Measurements from ENCODE around the gene TFIP11.
A peak's percentile ranks its signal among the peaks of the same experiment; 100 is the strongest.

TFIP11 gene

DNA sequence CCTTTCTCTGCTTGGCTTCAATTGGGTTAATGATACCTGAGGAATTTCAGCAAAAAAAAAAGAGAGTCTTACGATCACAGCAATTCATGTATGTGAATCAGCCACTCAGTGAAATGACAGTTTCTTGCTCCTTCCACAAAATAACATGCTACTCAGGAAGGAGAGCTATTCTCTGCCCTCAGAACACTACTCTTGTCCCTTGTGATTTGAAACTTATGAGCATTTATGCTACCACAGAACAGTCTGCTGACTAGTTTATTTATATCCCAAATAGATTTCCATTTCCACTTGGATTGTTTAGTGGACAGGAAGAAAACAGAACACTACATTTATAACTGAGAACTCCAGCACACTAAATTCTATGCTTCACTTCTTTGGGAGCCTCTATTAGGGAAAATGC, 8.5 kb downstream of the TFIP11 start:
- no peak for DNase-seq (ENCODE audit: low read depth in 3 of 3)

DNA sequence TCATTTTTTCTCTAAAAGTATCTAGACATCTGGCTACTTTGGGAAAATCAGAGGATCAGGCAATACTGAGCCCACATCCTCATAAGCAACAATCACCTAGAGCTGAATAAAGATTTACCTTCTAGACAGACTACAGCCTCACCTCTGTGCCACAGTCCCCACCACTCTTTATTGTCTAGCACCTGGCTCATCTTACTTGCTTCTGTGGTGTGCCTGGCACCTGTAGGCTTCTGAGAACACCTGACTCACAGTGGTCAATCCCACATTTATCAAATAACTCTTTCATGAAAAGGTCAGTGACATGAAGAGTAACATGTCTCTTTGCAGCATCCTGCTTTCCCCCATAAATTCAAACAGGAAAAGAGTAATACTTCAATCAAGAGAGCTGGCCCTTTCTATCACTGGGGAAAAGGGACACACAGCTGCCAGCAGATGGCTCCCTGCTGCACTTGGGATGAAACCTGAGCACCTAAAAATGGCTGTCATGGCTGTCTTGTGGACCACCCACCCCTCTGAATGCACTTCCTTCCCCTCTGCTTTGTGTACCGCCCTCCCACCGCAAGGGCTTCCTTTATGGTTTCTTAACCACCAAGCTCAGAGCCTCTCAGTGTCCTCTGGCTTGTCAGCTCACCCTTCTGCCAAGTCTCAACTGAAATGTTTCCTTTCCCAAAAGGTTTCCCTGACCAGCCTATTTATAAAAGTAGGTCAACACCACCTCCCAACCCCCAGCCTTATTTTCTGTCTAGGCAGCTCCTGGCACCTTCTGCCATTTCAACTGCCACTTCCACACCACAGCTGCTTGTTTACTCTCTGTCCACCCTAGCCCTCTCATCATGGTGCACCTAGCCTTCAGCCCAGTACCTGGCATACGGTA, 9.3 kb downstream of the TFIP11 start:
- DNase-seq (ENCODE audit: low read depth in 3 of 3) = peak in 1 of 3 donors; percentile 15

DNA sequence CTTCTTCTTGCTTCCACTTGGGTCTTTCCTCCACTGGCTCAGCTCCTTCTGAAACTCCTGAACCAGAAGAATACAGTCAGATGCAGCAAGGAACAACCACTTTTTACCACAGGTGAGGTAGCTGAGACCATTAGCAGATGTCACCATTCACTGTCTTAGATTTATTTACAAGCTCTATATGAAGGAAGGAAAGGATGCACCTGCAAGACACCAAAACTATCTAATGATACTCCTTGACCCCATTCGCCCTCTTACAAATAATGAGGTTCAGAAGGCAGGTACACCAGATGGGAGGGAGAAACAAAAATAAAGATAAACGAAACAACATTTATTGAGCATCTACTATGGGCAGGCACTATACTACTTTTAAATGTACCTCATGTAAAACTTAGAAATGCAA, 10.3 kb downstream of the TFIP11 start:
- DNase-seq (ENCODE audit: low read depth in 3 of 3) = no peak

DNA sequence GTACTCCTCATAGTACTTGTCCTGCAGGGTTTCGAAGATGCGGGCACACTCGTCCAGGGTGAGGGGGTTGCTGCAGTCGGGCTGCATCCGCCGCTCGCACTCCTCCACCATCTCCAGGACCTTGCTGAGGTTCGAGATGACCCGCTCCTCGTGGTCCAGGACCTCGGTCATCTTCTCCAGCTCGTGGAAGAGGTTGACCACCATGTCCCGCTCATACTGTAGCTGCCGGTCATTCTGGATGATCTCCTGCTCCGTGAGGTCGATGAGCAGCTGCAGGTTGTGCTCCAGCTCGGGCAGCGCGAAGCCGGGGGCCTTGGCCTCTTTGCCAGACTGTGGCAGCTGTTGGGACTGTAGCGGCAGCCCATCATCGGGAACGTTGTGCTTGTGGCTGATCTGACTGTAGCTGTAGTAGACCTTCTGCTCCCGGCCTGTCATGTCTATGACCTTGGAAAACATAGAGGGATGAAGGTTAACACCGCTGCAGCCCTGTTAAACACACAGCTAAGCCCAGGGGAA, 13.0 kb downstream of the TFIP11 start:
- DNase-seq (ENCODE audit: low read depth in 3 of 3) = no peak

DNA sequence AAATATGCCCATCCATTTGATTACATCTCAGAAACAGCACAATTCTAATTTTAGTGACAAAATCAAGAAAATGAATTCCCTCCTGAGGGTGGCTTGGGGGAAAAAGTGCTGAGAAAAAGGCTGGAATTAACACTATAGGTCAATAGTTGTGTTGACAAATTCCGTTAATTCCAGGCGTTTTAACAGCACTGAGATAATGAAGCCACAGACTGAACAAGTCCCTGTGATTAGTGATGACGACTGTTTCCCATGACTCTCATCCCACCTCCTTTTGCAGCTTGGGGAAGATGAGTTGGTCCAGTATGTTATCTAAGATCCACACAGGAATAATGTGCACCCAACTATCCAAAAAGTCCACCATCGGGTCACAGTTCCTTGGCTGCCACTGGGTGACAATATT, 15.8 kb downstream of the TFIP11 start:
- DNase-seq (ENCODE audit: low read depth in 3 of 3) = no peak

DNA sequence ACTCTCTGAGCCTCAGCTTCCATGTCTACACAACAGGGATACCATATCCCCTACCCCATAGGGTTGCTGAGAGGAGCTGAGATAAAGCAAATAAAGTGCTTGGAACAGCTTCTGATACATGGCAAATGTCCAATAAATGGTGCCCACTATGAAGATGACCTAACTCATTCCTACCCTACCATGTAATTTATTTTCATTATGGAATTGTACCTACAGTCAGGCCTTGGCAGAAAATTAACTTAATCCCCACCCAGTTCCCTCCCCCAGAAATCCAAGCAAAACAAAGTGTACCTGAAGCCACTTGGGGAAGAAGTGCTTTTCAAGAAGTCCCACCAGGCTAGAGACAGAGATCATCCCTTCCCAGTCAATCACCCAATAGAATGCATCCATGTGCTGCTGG, 17.8 kb downstream of the TFIP11 start:
- DNase-seq (ENCODE audit: low read depth in 3 of 3) = no peak

DNA sequence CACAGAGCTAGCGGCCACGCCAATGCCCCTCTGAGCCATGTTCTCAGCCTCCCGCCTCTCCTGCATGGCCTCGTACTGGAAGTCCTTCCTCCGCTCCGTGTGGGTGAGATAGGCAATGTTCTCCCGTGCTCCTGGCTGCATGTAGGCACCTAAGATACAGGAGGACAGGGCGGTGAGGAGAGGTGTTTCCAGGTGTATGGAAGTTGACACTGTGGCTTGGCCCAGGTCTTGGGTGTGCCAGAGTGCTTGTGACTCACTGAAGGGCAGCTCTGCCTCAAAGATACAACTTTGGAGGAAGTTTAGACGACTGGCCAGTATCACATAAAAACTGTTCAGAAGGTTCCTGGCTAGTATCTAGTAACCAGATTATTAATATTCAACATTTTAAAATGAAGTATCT, 20.1 kb downstream of the TFIP11 start:
- DNase-seq (ENCODE audit: low read depth in 3 of 3) = no peak

DNA sequence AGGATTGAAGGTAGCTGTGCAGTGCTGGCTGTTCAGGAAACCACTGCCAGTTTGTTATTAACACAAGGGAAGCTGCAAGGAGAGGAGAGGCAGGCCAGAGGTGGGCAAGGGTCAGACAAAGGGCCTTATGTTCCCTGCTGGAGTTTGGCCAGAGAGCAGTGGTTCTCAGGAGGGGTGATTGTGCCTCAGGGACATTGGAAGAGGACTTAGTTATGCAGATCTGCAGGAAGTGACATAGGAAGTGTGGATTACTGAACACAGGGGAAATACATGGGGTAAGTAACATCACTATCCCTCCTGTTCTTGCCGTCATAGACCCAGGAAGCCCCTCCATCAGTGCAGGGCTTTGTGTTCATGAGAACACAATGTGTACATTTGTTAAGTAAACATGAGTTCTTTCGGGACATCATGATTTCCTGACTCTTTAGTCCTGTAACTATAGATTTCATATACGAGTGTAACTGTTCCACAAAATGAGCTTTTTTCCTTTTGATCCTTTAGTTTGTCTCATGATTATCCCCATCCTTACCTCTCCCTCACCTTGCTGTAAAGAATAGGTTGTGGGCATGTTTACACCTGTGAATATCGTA, 22.7 kb downstream of the TFIP11 start:
- no peak for DNase-seq (ENCODE audit: low read depth in 3 of 3)

DNA sequence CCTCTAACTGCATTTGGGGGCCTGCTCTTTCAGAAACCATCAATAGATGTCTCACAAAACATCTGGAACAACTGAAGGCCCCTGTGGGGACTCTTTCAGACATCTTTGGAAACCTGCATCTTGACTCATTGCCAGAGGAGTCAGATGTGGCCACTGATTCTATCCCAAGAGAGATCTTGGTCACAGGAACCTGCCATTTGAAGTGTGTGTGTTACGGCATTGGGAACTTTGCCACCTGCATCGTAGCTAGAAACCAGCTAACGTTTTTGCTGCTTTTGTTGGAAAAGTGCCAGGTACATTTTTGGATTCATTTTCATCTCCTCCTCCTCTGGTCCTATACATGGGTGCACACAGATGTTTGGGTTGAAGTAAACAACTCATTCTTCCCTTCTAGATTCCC, 24.3 kb downstream of the TFIP11 start:
- no peak for DNase-seq (ENCODE audit: low read depth in 3 of 3)

DNA sequence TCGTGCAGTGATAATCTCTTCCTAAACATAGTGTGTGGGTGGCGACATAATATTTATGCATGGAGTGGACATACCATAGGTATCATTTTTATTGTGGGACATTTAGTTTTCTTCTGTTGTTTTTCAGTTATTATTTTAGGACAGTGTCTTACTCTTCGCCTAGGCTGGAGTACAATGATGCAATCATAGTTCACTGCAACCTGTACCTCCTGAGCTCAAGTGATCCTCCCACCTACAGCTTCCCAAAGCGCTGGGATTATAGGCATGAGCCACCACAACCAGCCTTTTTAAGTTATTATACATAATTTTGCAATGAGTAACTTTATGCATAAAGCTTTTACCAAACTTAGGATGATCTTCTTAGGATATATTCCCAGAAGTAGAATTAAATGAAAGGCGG, 25.9 kb downstream of the TFIP11 start:
- DNase-seq (ENCODE audit: low read depth in 3 of 3) = no peak

DNA sequence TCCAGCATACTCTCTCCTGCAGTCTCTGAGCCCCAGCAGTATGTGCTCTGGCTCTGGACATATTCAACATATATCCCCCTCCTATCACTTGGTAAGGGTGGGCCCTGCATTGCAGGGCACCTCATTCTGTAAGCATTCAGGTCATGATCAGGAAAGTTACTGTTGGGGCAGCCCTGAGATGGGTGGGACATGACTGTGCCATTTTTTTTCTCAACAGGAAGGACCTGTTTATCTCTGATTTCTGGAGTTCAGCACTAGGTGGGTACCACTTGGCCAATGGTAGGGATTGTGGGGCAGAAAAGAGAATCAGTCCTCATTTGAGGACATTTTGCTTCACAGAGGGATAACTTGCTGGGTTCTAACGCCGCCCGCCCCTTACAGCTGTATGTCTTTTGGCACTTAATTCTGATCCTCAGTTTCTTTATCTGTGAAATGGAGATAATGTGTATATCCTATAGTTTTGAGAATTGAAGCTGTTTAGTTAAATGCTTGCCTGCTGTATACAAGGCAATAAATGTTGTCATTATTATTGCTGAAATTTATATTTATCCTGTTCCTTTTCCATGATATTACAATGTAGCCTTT, 26.4 kb downstream of the TFIP11 start:
- no peak for DNase-seq (ENCODE audit: low read depth in 3 of 3)

DNA sequence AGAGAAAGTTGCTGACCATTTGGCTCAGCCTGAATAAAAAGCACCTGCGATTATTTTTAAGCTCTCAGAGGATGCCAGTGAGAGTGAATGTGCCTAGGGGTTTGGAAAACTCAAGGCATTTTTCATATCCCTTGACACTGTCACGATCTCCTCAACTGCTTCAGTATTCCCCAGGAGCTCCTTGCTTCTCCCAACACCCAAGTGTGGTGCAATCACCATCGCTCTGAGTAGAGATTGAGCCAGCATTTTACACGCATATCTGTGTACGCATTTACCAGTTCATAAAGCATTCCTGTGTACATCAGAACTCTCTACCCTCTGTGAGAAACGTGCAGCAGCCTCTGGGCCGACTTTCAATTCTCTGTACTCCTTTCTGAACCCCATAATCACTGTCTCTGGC, 27.3 kb downstream of the TFIP11 start:
- no peak for DNase-seq (ENCODE audit: low read depth in 3 of 3)

DNA sequence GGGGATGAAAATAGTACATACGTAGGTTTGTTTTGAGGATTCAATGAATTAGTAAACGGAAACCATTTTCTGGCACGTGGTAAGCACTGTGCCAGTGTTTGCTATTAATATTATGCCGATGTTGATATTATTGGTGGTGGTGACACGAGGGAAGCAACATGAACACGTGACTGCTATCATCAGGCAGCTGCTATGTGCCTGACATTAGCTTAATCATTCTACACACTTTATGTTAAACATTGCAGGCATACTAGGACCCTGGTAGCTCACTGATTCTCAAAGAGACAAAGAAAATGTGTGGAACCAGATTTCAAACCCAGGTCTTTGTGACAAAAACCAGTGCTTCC, 27.9 kb downstream of the TFIP11 start:
- DNase-seq (ENCODE audit: low read depth in 3 of 3) = no peak

DNA sequence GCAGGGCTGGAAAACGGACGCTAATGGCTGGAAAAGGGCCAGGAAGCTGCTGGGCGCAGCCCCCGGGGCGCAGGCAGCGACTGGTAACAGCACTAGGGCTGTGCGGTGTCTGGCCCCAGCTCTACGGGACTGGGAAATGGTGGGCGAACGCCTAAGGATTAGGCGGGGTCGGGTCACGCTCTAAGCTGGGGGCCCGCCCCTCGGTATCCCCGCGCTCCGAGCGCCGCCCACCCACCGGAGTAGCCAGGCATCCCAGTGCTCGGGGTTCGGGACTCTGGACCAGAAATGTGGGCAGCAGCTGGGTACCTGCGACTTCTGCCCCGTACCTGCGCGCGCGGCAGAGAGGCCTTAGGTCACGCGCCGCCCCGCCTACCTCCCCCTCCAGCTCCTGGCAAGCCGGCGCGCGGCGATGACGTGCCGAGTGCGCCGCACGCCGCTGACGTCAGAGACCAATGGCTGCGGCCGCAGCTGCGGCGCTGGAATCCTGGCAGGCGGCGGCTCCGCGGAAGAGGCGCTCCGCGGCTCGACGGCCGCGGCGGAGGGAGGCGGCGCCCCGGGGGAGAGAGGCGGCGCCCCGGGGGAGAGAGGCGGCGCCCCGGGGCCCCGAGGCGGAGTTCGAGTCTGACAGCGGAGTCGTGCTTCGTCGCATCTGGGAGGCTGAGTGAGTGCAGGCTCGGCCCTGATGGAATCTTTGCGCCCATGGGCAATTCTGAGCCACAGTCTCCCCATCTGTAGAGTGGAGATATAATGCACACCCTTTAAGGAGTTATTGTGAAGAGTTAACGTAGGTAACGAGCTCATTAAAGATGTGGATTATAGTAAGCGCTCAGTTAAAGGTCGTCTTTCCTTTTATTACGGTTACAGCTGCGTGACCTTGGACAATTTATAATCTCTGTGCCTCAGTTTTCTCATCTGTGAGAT, 28.6 kb downstream of the TFIP11 start, which contains the start of the genes HPS4 and SRRD:
TSS of gene HPS4 (minus strand) at position 345 of the 921 bp plus-strand sequence. CDS start 2,021 bp downstream, outside the sequence.
TSS of gene SRRD (plus strand) at position 439 of the 921 bp plus-strand sequence. CDS start at position 453, 14 bp downstream.
- peak; percentile 81 to 88 (median 81) for DNase-seq (ENCODE audit: low read depth in 3 of 3)

DNA sequence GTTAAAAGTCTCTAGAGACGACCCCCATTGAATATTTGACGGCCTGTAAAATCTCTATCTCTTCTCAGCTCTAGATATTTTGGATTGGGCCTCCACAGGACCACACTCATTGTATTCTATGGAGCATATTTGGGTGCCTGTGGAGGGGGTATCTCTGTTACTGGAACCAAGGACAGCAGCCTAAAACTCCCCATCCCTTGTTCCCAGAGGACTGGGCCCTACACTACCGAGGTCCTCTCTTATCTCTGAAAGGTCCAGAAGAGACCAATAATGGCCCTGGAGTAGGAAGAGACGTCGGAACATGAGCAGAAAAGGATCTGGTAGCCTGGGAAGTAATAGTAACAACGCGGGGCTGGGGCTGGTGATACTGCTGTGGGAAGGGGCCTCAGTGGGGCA, 29.2 kb downstream of the TFIP11 start:
- no peak for DNase-seq (ENCODE audit: low read depth in 3 of 3)

DNA sequence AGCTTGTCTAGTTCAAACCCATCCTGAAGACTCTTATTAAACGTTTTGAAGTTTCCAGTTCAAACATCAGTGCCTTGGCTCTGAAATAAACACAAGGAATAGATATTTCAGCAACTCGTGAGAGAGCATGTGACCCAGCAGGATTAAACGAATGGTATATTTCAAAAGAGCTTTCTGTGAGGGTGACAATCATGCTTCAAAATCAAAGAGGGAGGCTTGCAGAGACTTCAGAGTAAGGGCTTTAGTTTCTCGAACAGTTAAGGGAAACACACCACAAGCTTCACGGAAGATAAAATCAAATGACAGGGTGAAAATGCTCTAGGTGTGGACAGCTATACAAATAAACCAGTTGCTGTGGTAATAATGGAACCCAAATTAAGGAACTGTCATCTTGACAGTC, 30.1 kb downstream of the TFIP11 start:
- DNase-seq (ENCODE audit: low read depth in 3 of 3) = no peak

DNA sequence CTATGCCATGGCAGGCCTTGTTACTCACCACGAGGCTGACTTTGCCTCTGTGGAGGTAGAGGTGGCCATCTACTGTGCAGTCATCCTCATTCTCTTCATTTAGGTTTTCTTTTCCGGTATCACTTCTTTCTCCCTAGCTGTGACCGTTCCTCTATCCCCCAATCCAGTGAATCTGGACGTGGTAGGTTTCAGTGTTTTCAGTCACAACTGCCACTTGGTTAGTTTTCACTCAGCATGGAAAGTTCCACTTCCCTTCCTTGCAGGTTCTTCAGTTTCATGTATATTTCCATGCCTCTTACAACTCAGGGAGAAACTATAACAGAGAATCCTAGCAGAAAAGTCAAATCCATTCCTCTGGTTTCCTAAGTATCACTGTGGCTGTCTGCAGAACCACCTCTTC, 30.6 kb downstream of the TFIP11 start:
- DNase-seq (ENCODE audit: low read depth in 3 of 3) = no peak

DNA sequence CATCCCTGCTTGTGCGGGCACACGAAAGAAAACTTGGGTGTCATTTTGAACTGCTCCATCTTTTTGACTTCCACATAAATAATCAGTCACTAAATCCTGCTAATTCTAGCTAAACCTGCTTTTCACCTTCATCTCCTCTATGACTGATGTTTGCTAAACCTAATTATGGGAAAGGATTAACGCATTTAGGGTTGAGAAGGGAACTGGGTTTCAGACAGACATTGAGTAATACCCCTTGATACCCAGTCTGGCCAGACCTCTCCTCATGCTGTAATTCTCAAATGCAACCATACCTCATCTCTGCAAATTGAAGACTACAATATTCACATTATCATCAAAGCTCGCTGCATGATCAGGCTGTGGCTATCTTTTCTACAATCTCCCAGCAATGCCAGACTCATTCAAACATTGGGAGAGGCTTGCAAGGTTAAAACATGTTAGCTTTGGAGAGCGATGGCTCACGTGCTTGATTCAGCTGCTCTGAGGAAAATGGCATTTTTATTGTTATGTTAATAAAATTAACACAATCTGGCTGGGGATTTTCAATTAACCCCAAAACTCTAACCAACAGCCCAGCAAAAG, 31.1 kb downstream of the TFIP11 start:
- no peak for DNase-seq (ENCODE audit: low read depth in 3 of 3)

DNA sequence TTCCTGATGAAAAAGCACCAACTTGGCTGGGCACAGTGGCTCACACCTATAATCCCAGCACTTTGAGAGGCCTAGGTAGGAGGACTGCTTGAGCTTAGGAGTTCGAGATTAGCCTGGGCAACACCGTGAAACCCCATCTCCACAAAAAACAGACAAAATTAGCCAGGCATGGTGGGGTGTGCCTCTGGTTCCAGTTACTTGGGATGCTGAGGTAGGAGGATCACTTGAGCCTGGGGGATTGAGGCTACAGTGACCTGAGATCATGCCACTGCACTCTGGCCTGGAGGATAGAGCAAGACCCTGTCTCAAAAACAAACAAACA, 31.7 kb downstream of the TFIP11 start:
- DNase-seq (ENCODE audit: low read depth in 3 of 3) = no peak

DNA sequence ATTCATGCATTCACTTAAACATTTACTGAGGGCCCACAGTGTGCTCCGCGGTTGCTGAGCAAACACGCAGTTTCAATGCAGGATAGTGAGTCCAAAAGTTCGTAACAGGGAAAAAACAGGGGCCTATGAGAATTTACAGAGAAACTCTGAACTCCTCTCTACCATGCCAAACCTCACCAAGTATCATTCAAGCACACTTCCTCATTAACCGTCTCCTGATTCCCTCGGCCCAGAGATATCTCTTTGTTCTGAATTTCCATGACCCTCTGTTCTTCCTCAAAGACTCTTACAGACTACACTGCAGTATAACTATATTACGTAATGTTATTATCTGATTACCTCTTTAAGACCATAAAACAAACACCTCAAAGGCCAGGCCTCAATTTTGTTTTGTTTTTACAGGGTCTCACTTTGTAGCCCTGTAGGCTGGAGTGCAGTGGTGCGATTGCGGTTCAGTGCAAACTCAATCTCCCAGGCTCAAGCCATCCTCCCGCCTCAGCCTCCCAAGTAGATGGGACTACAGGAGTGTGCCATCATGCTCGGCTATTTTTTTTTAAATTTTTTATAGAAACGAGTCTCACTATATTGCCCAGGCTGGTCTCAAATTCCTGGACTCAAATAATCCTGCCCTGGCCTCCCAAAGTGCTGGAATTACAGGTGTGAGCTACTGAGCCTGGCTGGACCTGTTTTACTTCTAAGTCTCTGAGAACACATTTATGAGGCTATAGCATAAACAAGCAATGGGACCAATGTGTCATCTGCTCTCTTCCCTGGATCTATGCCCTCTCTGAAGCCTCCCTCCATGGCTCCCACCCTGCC, 32.3 kb downstream of the TFIP11 start:
- no peak for DNase-seq (ENCODE audit: low read depth in 3 of 3)

All from stimulated activated CD4-positive, alpha-beta T cell treated with anti-CD3 and anti-CD28 coated beads, TNF-alpha, amount 100 ng/mL, for 48 hours (primary cell).